IMR-90 (cell line): ENCODE results near the gene CCDC90B. TPM values are rescaled to one million over a fixed set of nuclear protein-coding genes. Genes with fewer than 3 reads are reported as not detected.
"Not testable (repeated sequence)": the region's sequence is repeated elsewhere in the genome, so short reads cannot be mapped to it uniquely, and the experiment has no call there.

Experiments used
- ATAC-seq: fragments of 200-7000 bp; cut with Tn5 transposase; 2 replicates; pipeline ENCODE4 v1.9.1; 2020; ENCODE audit warnings: low read depth, mild to moderate bottlenecking, moderate library complexity
- BruUV-seq: library from RNA; stranded (reverse); fragments of 400-500 nt; replicated peaks from 2 replicates; lab custom pipeline; 2021; lab: Mats Ljungman, UMichigan
- CTCF ChIA-PET: fragments of 300-600 bp; formaldehyde crosslinking; extraction: SDS; loops from one replicate; lab custom pipeline; 2021; ENCODE audit warnings: antibody characterized with exemption; lab: Yijun Ruan, JAX
- POLR2A ChIA-PET: fragments of 300-600 bp; sonication (Branson Sonifier 250); formaldehyde crosslinking; loops from one replicate; lab custom pipeline; 2022; ENCODE audit warnings: antibody characterized with exemption; ENCODE audit not compliant: unreplicated experiment; lab: Charles Lee
- DNase-seq: peaks from one replicate; pipeline ENCODE4 v3.0.0; 2013
- H2AFZ ChIP-seq: replicated peaks from 2 replicates; pipeline ENCODE3; 2013; ENCODE audit warnings: low read length, mild to moderate bottlenecking; ENCODE audit not compliant: poor library complexity
- H2AK5ac ChIP-seq: 2 replicates; pipeline ENCODE4 v1.6.1; 2013; ENCODE audit warnings: low read depth, low read length, inconsistent platforms
- H2AK9ac ChIP-seq: replicated peaks from 2 replicates; pipeline ENCODE3; 2013; ENCODE audit warnings: mild to moderate bottlenecking, low read depth, low read length, moderate library complexity; ENCODE audit not compliant: poor library complexity
- H2BK120ac ChIP-seq: 2 replicates; pipeline ENCODE4 v1.6.1; 2013; ENCODE audit warnings: low read depth, low read length, inconsistent platforms
- H2BK15ac ChIP-seq: 3 replicates; pipeline ENCODE4 v1.6.1; 2013; ENCODE audit warnings: low read depth, low read length, inconsistent platforms
- H2BK20ac ChIP-seq: 2 replicates; pipeline ENCODE4 v1.6.1; 2013; ENCODE audit warnings: low read depth, mild to moderate bottlenecking, inconsistent platforms, low read length, moderate library complexity
- H2BK5ac ChIP-seq: 2 replicates; pipeline ENCODE4 v1.6.1; 2013; ENCODE audit warnings: mild to moderate bottlenecking, low read depth, low read length, inconsistent platforms; ENCODE audit not compliant: poor library complexity, severe bottlenecking
- H3K14ac ChIP-seq: replicated peaks from 2 replicates; pipeline ENCODE4 v1.6.1; 2013; ENCODE audit warnings: low read depth, low read length, inconsistent platforms
- H3K18ac ChIP-seq: 2 replicates; pipeline ENCODE4 v1.6.1; 2013; ENCODE audit warnings: low read depth, low read length, control low read depth
- H3K23ac ChIP-seq: 2 replicates; pipeline ENCODE4 v1.6.1; 2013; ENCODE audit warnings: low read depth, low read length, inconsistent platforms
- H3K27ac ChIP-seq: 2 replicates; pipeline ENCODE4 v1.5.1; 2013; ENCODE audit warnings: mild to moderate bottlenecking, control low read depth, low read length; ENCODE audit not compliant: insufficient read depth
- H3K27me3 ChIP-seq: 2 replicates; pipeline ENCODE4 v1.6.1; 2013; ENCODE audit warnings: low read length; ENCODE audit not compliant: control insufficient read depth, insufficient read depth
- H3K36me3 ChIP-seq: 2 replicates; pipeline ENCODE4 v1.6.1; 2013; ENCODE audit warnings: low read length, mixed read lengths; ENCODE audit not compliant: control insufficient read depth, insufficient read depth
- H3K4ac ChIP-seq: 2 replicates; pipeline ENCODE4 v1.6.1; 2013; ENCODE audit warnings: low read depth, low read length, inconsistent platforms
- H3K4me1 ChIP-seq: 2 replicates; pipeline ENCODE4 v1.6.1; 2013; ENCODE audit warnings: low read length, mixed read lengths; ENCODE audit not compliant: control insufficient read depth, insufficient read depth
- H3K4me2 ChIP-seq: 2 replicates; pipeline ENCODE4 v1.6.1; 2013; ENCODE audit warnings: low read depth, mild to moderate bottlenecking, control low read depth, low read length, moderate library complexity
- H3K4me3 ChIP-seq: 2 replicates; pipeline ENCODE4 v1.5.1; 2013; ENCODE audit warnings: low read depth, mild to moderate bottlenecking, control low read depth, low read length, moderate library complexity; ENCODE audit not compliant: insufficient read depth
- H3K56ac ChIP-seq: 2 replicates; pipeline ENCODE4 v1.6.1; 2013; ENCODE audit warnings: low read length, inconsistent platforms; ENCODE audit not compliant: insufficient read depth; ENCODE audit errors: extremely low read depth
- H3K79me1 ChIP-seq, 2 experiments: 2 replicates each; pipeline ENCODE4 v1.6.1; 2013; ENCODE audit warnings: low read length in 2 of 2, inconsistent platforms in 1 of 2, low read depth in 1 of 2
- H3K9ac ChIP-seq: 2 replicates; pipeline ENCODE4 v1.6.1; 2013; ENCODE audit warnings: low read depth, low read length, control low read depth
- H3K9me1 ChIP-seq: 2 replicates; pipeline ENCODE4 v1.6.1; 2013; ENCODE audit warnings: low read length, inconsistent platforms; ENCODE audit not compliant: insufficient read depth
- H3K9me3 ChIP-seq: 2 replicates; pipeline ENCODE4 v1.6.1; 2013; ENCODE audit warnings: low read length; ENCODE audit not compliant: control insufficient read depth, insufficient read depth
- H4K20me1 ChIP-seq: 2 replicates; pipeline ENCODE4 v1.6.1; 2013; ENCODE audit warnings: low read length, inconsistent platforms; ENCODE audit not compliant: insufficient read depth
- H4K5ac ChIP-seq: 2 replicates; pipeline ENCODE4 v1.6.1; 2013; ENCODE audit warnings: mild to moderate bottlenecking, low read depth, low read length, control low read depth
- H4K8ac ChIP-seq, 2 experiments: 2 replicates each; pipeline ENCODE4 v1.6.1; 2013; ENCODE audit warnings: low read depth in 2 of 2, low read length in 2 of 2, control low read depth in 1 of 2, inconsistent platforms in 1 of 2
- H4K91ac ChIP-seq: 2 replicates; pipeline ENCODE4 v1.6.1; 2013; ENCODE audit warnings: low read depth, low read length, inconsistent platforms; ENCODE audit not compliant: insufficient read depth
- WGBS, 2 experiments: methylation state at CpG; one replicate each; pipeline versions ENCODE4 v1.1.5 to v1.1.7; 2013; ENCODE audit warnings: missing lambda C conversion rate in 2 of 2; ENCODE audit not compliant: insufficient read length in 1 of 2; ENCODE audit errors: extremely low coverage in 2 of 2; 5-methylcytosine and 5-hydroxymethylcytosine counted together
- dilution Hi-C: fragments of 300-500 bp; cut with HindIII; formaldehyde crosslinking; loops from one replicate; pipeline ENCODE4 v1.14.3; 2018; ENCODE audit warnings: low sequenced_read_pairs; ENCODE audit not compliant: unreplicated experiment
- in situ Hi-C: fragments of 300-500 bp; cut with MboI; formaldehyde crosslinking; loops from 3 replicates; pipeline ENCODE4 v1.14.3; 2019; ENCODE audit warnings: low sequenced_read_pairs, inconsistent platforms, mixed read lengths
- intact Hi-C: fragments of 100-400 bp; cut with micrococcal nuclease; formaldehyde crosslinking; loops from 2 replicates; pipeline ENCODE4 v1.10.0; 2022
- polyA plus RNA-seq, 3 experiments: library from polyadenylated mRNA; depleted of rRNA; stranded (reverse); fragments of >200 nt; gene quantifications; 2 replicates each; pipeline ENCODE4 v1.2.3, GENCODE V29; 2012; ENCODE audit warnings: low replicate concordance in 1 of 3
- total RNA-seq: library from RNA; depleted of rRNA; stranded (reverse); fragments of >200 nt; gene quantifications from 2 replicates; pipeline ENCODE4 v1.2.3, GENCODE V29; 2012

The CCDC90B gene
- total and polyA plus RNA-seq, 2 of the 4 experiments (the other 2 are of a cell fraction) = 35.8 to 43.7 TPM

DNA sequence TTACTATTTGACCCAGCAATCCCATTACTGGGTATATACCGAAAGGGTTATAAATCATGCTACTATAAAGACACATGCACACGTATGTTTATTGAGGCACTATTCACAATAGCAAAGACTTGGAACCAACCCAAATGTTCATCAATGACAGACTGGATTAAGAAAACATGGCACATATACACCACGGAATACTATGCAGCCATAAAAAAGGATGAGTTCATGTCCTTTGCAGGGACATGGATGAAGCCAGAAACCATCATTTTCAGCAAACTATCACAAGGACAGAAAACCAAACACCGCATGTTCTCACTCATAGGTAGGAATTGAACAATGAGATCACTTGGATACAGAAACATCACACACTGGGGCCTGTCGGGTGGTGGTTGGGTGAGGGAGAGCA, 14.4 kb downstream of the CCDC90B start:
- POLR2A ChIA-PET, H4K8ac ChIP-seq, H4K5ac ChIP-seq, H3K4me1 ChIP-seq, H4K20me1 ChIP-seq, H2AFZ ChIP-seq, DNase-seq, H3K79me1 ChIP-seq, H3K18ac ChIP-seq, H3K27ac ChIP-seq, dilution Hi-C loops, H3K4ac ChIP-seq, in situ Hi-C loops, H2BK20ac ChIP-seq, H2BK5ac ChIP-seq, ATAC-seq, H3K4me2 ChIP-seq, H2AK5ac ChIP-seq, H3K4me3 ChIP-seq, intact Hi-C loops, H3K14ac ChIP-seq, H3K56ac ChIP-seq, H3K9ac ChIP-seq, H3K27me3 ChIP-seq, H2AK9ac ChIP-seq, H3K23ac ChIP-seq, H3K9me1 ChIP-seq, H4K91ac ChIP-seq, CTCF ChIA-PET, BruUV-seq, H2BK120ac ChIP-seq, H3K9me3 ChIP-seq, H2BK15ac ChIP-seq: not testable (repeated sequence)
- H3K36me3 ChIP-seq = peaks cover 11% of the 10 kb centered on the region
- 100% methylated on average over 2 of the region's 5 CpGs; no CpG with 5 or more reads in 1 of the 2 experiments for WGBS, 2 experiments

DNA sequence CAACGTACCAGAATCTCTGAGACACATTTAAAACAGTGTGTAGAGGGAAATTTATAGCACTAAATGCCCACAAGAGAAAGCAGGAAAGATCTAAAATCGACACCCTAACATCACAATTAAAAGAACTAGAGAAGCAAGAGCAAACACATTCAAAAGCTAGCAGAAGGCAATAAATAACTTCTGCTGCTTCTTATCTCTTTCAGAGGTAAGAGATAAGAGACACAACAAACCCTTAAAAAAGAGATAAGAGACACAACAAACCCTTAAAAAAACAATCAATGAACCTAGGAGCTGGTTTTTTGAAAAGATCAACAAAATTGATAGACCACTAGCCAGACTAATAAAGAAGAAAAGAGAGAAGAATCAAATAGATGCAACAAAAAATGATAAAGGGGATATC, 17.1 kb downstream of the CCDC90B start:
- DNase-seq, H3K4me3 ChIP-seq, H3K9ac ChIP-seq, H4K20me1 ChIP-seq, H2BK120ac ChIP-seq, H3K9me1 ChIP-seq, H3K27ac ChIP-seq, CTCF ChIA-PET, H2BK20ac ChIP-seq, H3K23ac ChIP-seq, H3K4ac ChIP-seq, H3K56ac ChIP-seq, POLR2A ChIA-PET, H4K91ac ChIP-seq, H3K9me3 ChIP-seq, in situ Hi-C loops, intact Hi-C loops, H2BK5ac ChIP-seq, H3K27me3 ChIP-seq, H2AFZ ChIP-seq, H4K5ac ChIP-seq, H2BK15ac ChIP-seq, H3K14ac ChIP-seq, H3K4me1 ChIP-seq, H3K79me1 ChIP-seq, dilution Hi-C loops, H2AK9ac ChIP-seq, H3K18ac ChIP-seq, BruUV-seq, H4K8ac ChIP-seq, H2AK5ac ChIP-seq, H3K4me2 ChIP-seq, ATAC-seq: not testable (repeated sequence)
- no CpG with 5 or more reads among the region's 2 CpGs for WGBS, 2 experiments
- H3K36me3 ChIP-seq = peaks cover 15% of the 10 kb centered on the region
